AG20443 (cell line): ENCODE data around the gene TCF7L2.
A peak's percentile ranks its signal among the peaks of the same experiment; 100 is the strongest.

Experiments used
- DNase-seq: peaks from one replicate; pipeline ENCODE4 v3.0.0; 2012; ENCODE audit warnings: low spot score, mixed read lengths

TCF7L2 gene

GRCh38 chr10:112999102-112999501 lies 49.1 kb downstream of the TCF7L2 start:
- no peak for DNase-seq

GRCh38 chr10:113000442-113000841 lies 50.4 kb downstream of the TCF7L2 start:
- no peak for DNase-seq

- peak; percentile 69 for DNase-seq
Observed at GRCh38 chr10:113000876-113001598, 51.0 kb downstream of the TCF7L2 start.

- DNase-seq = no peak
Observed at GRCh38 chr10:113001599-113002448, 51.8 kb downstream of the TCF7L2 start.

- DNase-seq = no peak
Observed at GRCh38 chr10:113002449-113002777, 52.4 kb downstream of the TCF7L2 start.

GRCh38 chr10:113003052-113003451 lies 53.0 kb downstream of the TCF7L2 start:
- no peak for DNase-seq

GRCh38 chr10:113004069-113004618 lies 54.1 kb downstream of the TCF7L2 start:
- DNase-seq = no peak

- DNase-seq = no peak
Observed at GRCh38 chr10:113005380-113005779, 55.3 kb downstream of the TCF7L2 start.

- DNase-seq = no peak
Observed at GRCh38 chr10:113006656-113007342, 56.8 kb downstream of the TCF7L2 start.

GRCh38 chr10:113007343-113007771 lies 57.3 kb downstream of the TCF7L2 start:
- no peak for DNase-seq

- DNase-seq = peak; percentile 71
Observed at GRCh38 chr10:113007821-113008220, 57.8 kb downstream of the TCF7L2 start.

- DNase-seq = no peak
Observed at GRCh38 chr10:113011592-113012374, 61.7 kb downstream of the TCF7L2 start.

- DNase-seq = no peak
Observed at GRCh38 chr10:113015201-113015600, 65.2 kb downstream of the TCF7L2 start.

GRCh38 chr10:113017376-113017775 lies 67.3 kb downstream of the TCF7L2 start:
- DNase-seq = no peak

GRCh38 chr10:113018034-113018433 lies 68.0 kb downstream of the TCF7L2 start:
- no peak for DNase-seq

GRCh38 chr10:113019096-113019495 lies 69.0 kb downstream of the TCF7L2 start:
- no peak for DNase-seq

- no peak for DNase-seq
Observed at GRCh38 chr10:113019692-113020474, 69.8 kb downstream of the TCF7L2 start.

- DNase-seq = no peak
Observed at GRCh38 chr10:113020475-113020753, 70.4 kb downstream of the TCF7L2 start.

- DNase-seq = no peak
Observed at GRCh38 chr10:113020838-113021237, 70.8 kb downstream of the TCF7L2 start.

- DNase-seq = no peak
Observed at GRCh38 chr10:113021268-113022040, 71.4 kb downstream of the TCF7L2 start.
